Spleen (tissue), 7 donors: ENCODE measurements around the gene SLITRK5.

Experiments
- CTCF ChIP-seq, 11 experiments: fragments of 200-600 bp in 7 of 11; fragments of 450-650 bp in 4 of 11; sonication (generic) in 4 of 11; IDR thresholded peaks in 8 of 11; conservative IDR thresholded peaks in 3 of 11; 1 replicate in 7 of 11; 2 replicates in 4 of 11; pipeline versions ENCODE4 v1.4.0 to v1.8.0; 2016 to 2021; ENCODE audit warnings: antibody characterized with exemption in 11 of 11, inconsistent platforms in 4 of 11, mild to moderate bottlenecking in 1 of 11
- POLR2A ChIP-seq, 3 donors: fragments of 450-650 bp; IDR thresholded peaks; one replicate each; pipeline ENCODE4 v1.5.1; 2017; ENCODE audit warnings: antibody characterized with exemption in 3 of 3, mild to moderate bottlenecking in 1 of 3
- POLR2AphosphoS5 ChIP-seq, 3 donors: sonication (generic); formaldehyde crosslinking; IDR thresholded peaks; one replicate each; pipeline ENCODE4 v1.5.1; 2017; ENCODE audit warnings: antibody characterized with exemption in 3 of 3
- donor health status: DM: no; HTN: no; CAD: no; lungs with moderate emphysema.
- donor health status: DM: no; HTN: no; CAD: no.
- donor health status: DM: no; HTN: no; CAD: no.

- TF ChIP-seq CTCF (IDR thresholded peaks at IDR 0.05 in 8 of 11, conservative IDR thresholded peaks at IDR 0.05 in 3 of 11), result peak in 1 of 11 experiments; percentile 30
- no peak for TF ChIP-seq POLR2A (IDR thresholded peaks at IDR 0.05)
- no peak for TF ChIP-seq POLR2AphosphoS5 (IDR thresholded peaks at IDR 0.05)
Observed at GRCh38 chr13:87669379-87669978, 1.7 kb upstream of the SLITRK5 start.
